Large intestine (tissue), 1 donor: Measurements from ENCODE around the gene TOM1L1. TPM values are rescaled to one million over a fixed set of nuclear protein-coding genes. Genes with fewer than 3 reads are reported as not detected.

Source experiments
- polyA plus RNA-seq: library from polyadenylated mRNA; unstranded; fragments of 120-200 nt; gene quantifications from one replicate; pipeline ENCODE4 v1.2.1, GENCODE V29; 2013

TOM1L1 gene
- polyA plus RNA-seq, 1 donor = 107 TPM

Other genes starting within 250 kb of the TOM1L1 start
- 115 TPM for gene COX11, start 67.8 kb downstream of the TOM1L1 start, polyA plus RNA-seq
- 8.2 TPM for gene STXBP4, start 67.9 kb downstream of the TOM1L1 start, polyA plus RNA-seq